Measurements from ENCODE around the gene ADPRH. TPM values are rescaled to one million over a fixed set of nuclear protein-coding genes. Genes with fewer than 3 reads are reported as not detected.

The ADPRH gene
- total RNA-seq, 1 donor from 2014 or later = 26.5 TPM

- Histone ChIP-seq H3K9me3 (no peaks in the 10 kb centered on the region), H3K4me1 (peaks cover 59% of the 10 kb centered on the region), H3K4me3 (no peak overlapping the region), H3K27ac (no peak overlapping the region), H3K27me3 (no peaks in the 10 kb centered on the region), H3K36me3 (no peaks in the 10 kb centered on the region)
- intact Hi-C loops (cut with DNase I) = no loop called here
- no peak for TF ChIP-seq CTCF (IDR thresholded peaks at IDR 0.05)
- peak; percentile 48 for ATAC-seq
- no peak for DNase-seq
Measured at GRCh38 chr3:119630128-119630879, 51.0 kb downstream of the ADPRH start.

- H3K27ac ChIP-seq = no peak overlapping the region
- H3K36me3 ChIP-seq = no peaks in the 10 kb centered on the region
- no peaks in the 10 kb centered on the region for H3K27me3 ChIP-seq
- intact Hi-C loops (cut with DNase I) = no loop called here
- H3K4me3 ChIP-seq = no peak overlapping the region
- ATAC-seq = peak; percentile 9
- no peaks in the 10 kb centered on the region for H3K9me3 ChIP-seq
- TF ChIP-seq CTCF (IDR thresholded peaks at IDR 0.05) = no peak
- no peak for DNase-seq
- peaks cover 58% of the 10 kb centered on the region for H3K4me1 ChIP-seq
Measured at GRCh38 chr3:119630880-119631329, 51.6 kb downstream of the ADPRH start.

- Histone ChIP-seq H3K4me3 (no peak overlapping the region), H3K27ac (no peak overlapping the region), H3K36me3 (no peaks in the 10 kb centered on the region), H3K27me3 (no peaks in the 10 kb centered on the region), H3K4me1 (peaks cover 58% of the 10 kb centered on the region), H3K9me3 (no peaks in the 10 kb centered on the region)
- no peak for ATAC-seq
- no peak for TF ChIP-seq CTCF (IDR thresholded peaks at IDR 0.05)
- intact Hi-C loops (cut with DNase I) = no loop called here
- DNase-seq = no peak
Measured at GRCh38 chr3:119631516-119631915, 52.2 kb downstream of the ADPRH start.

GRCh38 chr3:119632216-119632615 lies 52.9 kb downstream of the ADPRH start:
- no peak for TF ChIP-seq CTCF (IDR thresholded peaks at IDR 0.05)
- Histone ChIP-seq H3K36me3 (no peaks in the 10 kb centered on the region), H3K27me3 (no peaks in the 10 kb centered on the region), H3K9me3 (no peaks in the 10 kb centered on the region), H3K27ac (no peak overlapping the region), H3K4me3 (no peak overlapping the region), H3K4me1 (peaks cover 58% of the 10 kb centered on the region)
- ATAC-seq (peak; percentile 38), DNase-seq (no peak)
- intact Hi-C loops (cut with DNase I) = no loop called here

- no peak for TF ChIP-seq CTCF (IDR thresholded peaks at IDR 0.05)
- H3K27ac ChIP-seq = no peak overlapping the region
- intact Hi-C loops (cut with DNase I) = no loop called here
- no peaks in the 10 kb centered on the region for H3K27me3 ChIP-seq
- H3K36me3 ChIP-seq = no peaks in the 10 kb centered on the region
- DNase-seq (no peak), ATAC-seq (no peak)
- H3K9me3 ChIP-seq = no peaks in the 10 kb centered on the region
- H3K4me3 ChIP-seq = no peak overlapping the region
- H3K4me1 ChIP-seq = peaks cover 58% of the 10 kb centered on the region
Measured at GRCh38 chr3:119632829-119633228, 53.5 kb downstream of the ADPRH start.

Data from upper lobe of right lung (tissue), 1 donor.